MCF 10A (cell line): ENCODE measurements around the gene WASL. TPM values are rescaled to one million over a fixed set of nuclear protein-coding genes. Genes with fewer than 3 reads are reported as not detected.
"Not testable (repeated sequence)": the region's sequence is repeated elsewhere in the genome, so short reads cannot be mapped to it uniquely, and the experiment has no call there.

Experiments
- BruUV-seq: library from RNA; stranded (reverse); fragments of 400-500 nt; replicated peaks from 2 replicates; lab custom pipeline; 2021; lab: Mats Ljungman, UMichigan
- CTCF ChIA-PET: fragments of 300-600 bp; sonication (Branson Sonifier 250); formaldehyde crosslinking; extraction: SDS; loops from one replicate; lab custom pipeline; 2021; ENCODE audit warnings: antibody characterized with exemption, inconsistent platforms; lab: Yijun Ruan, JAX
- POLR2A ChIA-PET: fragments of 300-600, 350-650 bp; sonication (Branson Sonifier 250); formaldehyde crosslinking; extraction: SDS; loops from one replicate; lab custom pipeline; 2020; ENCODE audit warnings: antibody characterized with exemption, inconsistent platforms; lab: Yijun Ruan, JAX
- DNase-seq: peaks from one replicate; pipeline ENCODE4 v3.0.0-alpha.2; 2018; ENCODE audit not compliant: unreplicated experiment
- H3K27ac Mint-ChIP-seq: one replicate; pipeline ENCODE4 v1.8.0; 2022; ENCODE audit warnings: mild to moderate bottlenecking, low read depth, mixed read lengths; ENCODE audit not compliant: unreplicated experiment
- H3K27me3 Mint-ChIP-seq: one replicate; pipeline ENCODE4 v1.8.0; 2022; ENCODE audit warnings: mixed read lengths; ENCODE audit not compliant: insufficient read depth, unreplicated experiment
- H3K36me3 Mint-ChIP-seq: one replicate; pipeline ENCODE4 v1.8.0; 2022; ENCODE audit warnings: mild to moderate bottlenecking, moderate library complexity, mixed read lengths; ENCODE audit not compliant: insufficient read depth, unreplicated experiment
- H3K4me1 Mint-ChIP-seq: one replicate; pipeline ENCODE4 v1.8.0; 2022; ENCODE audit warnings: mixed read lengths; ENCODE audit not compliant: insufficient read depth, unreplicated experiment
- H3K4me3 Mint-ChIP-seq: one replicate; pipeline ENCODE4 v1.8.0; 2022; ENCODE audit warnings: mild to moderate bottlenecking, moderate library complexity, mixed read lengths; ENCODE audit not compliant: unreplicated experiment
- H3K9me3 Mint-ChIP-seq: one replicate; pipeline ENCODE4 v1.8.0; 2022; ENCODE audit warnings: mixed read lengths; ENCODE audit not compliant: unreplicated experiment
- CTCF ChIP-seq: fragments of 200-600 bp; IDR thresholded peaks from one replicate; pipeline ENCODE4 v1.8.0; 2022; ENCODE audit warnings: antibody characterized with exemption, mild to moderate bottlenecking; ENCODE audit not compliant: unreplicated experiment
- intact Hi-C: fragments of 100-400 bp; cut with micrococcal nuclease; formaldehyde crosslinking; loops from 2 replicates; pipeline ENCODE4 v1.14.1; 2022
- total RNA-seq: library from RNA; stranded (reverse); gene quantifications from 2 replicates; pipeline ENCODE4 v1.2.3, GENCODE V29; 2022

WASL gene
- total RNA-seq, 1 experiment from 2014 or later: 34.7 TPM

GRCh38 chr7:123738808-123739207, 10.0 kb downstream of the WASL start:
- H3K4me3 Mint-ChIP-seq: no peak overlapping the region
- CTCF ChIA-PET: interaction anchor here (0.5 to 0.6 kb wide), 2 partner anchors 158 to 841 kb away, joined by 3 to 4 read pairs; no protein-coding TSS in a partner anchor
- intact Hi-C loops: no loop called here
- H3K9me3 Mint-ChIP-seq: no peaks in the 10 kb centered on the region
- POLR2A ChIA-PET: interaction anchor here (0.5 to 2.9 kb wide), 3 partner anchors 11 to 36 kb away, joined by 3 to 22 read pairs (median 7); partner anchors contain the start of gene WASL
- DNase-seq: no peak
- peaks cover 14% of the 10 kb centered on the region for H3K4me1 Mint-ChIP-seq
- H3K27ac Mint-ChIP-seq: no peak overlapping the region
- H3K27me3 Mint-ChIP-seq: no peaks in the 10 kb centered on the region
- H3K36me3 Mint-ChIP-seq: peaks cover 6% of the 10 kb centered on the region
- no peak for TF ChIP-seq CTCF
- BruUV-seq: no TSS peak

DNA sequence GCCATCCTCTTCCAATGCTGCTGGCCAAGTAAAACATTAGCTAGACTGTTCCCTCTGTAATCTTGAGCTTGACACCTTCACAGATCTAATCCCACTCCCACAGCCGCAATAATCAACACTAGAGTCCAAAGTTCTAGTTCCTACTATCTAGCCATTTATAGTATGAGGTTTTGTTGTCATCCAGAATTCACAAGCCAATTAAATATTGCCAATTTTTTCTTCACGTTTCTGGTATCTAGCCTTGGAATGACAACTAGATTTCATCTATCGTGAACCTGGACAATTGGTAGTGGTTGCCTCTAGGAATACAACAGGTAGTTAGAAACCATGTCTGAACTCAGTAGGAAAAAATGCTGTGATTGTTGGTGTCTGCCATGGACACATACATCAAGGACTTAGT, 10.4 kb downstream of the WASL start:
- Mint-ChIP-seq H3K9me3 (no peaks in the 10 kb centered on the region), H3K27me3 (no peaks in the 10 kb centered on the region), H3K36me3 (peaks cover 6% of the 10 kb centered on the region), H3K27ac (no peak overlapping the region), H3K4me3 (no peak overlapping the region), H3K4me1 (peaks cover 10% of the 10 kb centered on the region)
- CTCF ChIA-PET: interaction anchor here (0.5 kb wide), 1 partner anchor 840 kb away, joined by 4 read pairs; no protein-coding TSS in a partner anchor
- no TSS peak for BruUV-seq
- no peak for DNase-seq
- TF ChIP-seq CTCF: no peak
- intact Hi-C loops: no loop called here
- POLR2A ChIA-PET: interaction anchor here (0.5 to 1.6 kb wide), 2 partner anchors 12 to 35 kb away, joined by 3 to 7 read pairs; no protein-coding TSS in a partner anchor

GRCh38 chr7:123737168-123737674, 11.6 kb downstream of the WASL start:
- H3K4me3 Mint-ChIP-seq, H3K27me3 Mint-ChIP-seq, DNase-seq, H3K4me1 Mint-ChIP-seq, intact Hi-C loops, H3K27ac Mint-ChIP-seq, BruUV-seq, H3K9me3 Mint-ChIP-seq, H3K36me3 Mint-ChIP-seq: not testable (repeated sequence)
- ChIA-PET CTCF (interaction anchor here (0.7 to 1.3 kb wide), 2 partner anchors 16 to 87 kb away, joined by 5 to 6 read pairs; no protein-coding TSS in a partner anchor), POLR2A (interaction anchor here (0.6 to 1.8 kb wide), 4 partner anchors 10 to 68 kb away, joined by 3 to 13 read pairs (median 4); partner anchors contain the start of gene WASL)

GRCh38 chr7:123735539-123735938, 13.3 kb downstream of the WASL start:
- H3K4me1 Mint-ChIP-seq: peaks cover 8% of the 10 kb centered on the region
- no peaks in the 10 kb centered on the region for H3K27me3 Mint-ChIP-seq
- ChIA-PET CTCF (interaction anchor here (0.6 to 1.0 kb wide), 5 partner anchors 10 to 422 kb away, joined by 3 to 7 read pairs (median 4); no protein-coding TSS in a partner anchor), POLR2A (interaction anchor here (1.0 to 4.2 kb wide), 2 partner anchors 13 to 34 kb away, joined by 5 to 28 read pairs; partner anchors contain the start of gene WASL)
- intact Hi-C loops: no loop called here
- no peak overlapping the region for H3K4me3 Mint-ChIP-seq
- no TSS peak for BruUV-seq
- no peaks in the 10 kb centered on the region for H3K9me3 Mint-ChIP-seq
- no peak for TF ChIP-seq CTCF
- H3K36me3 Mint-ChIP-seq: no peaks in the 10 kb centered on the region
- no peak for DNase-seq
- H3K27ac Mint-ChIP-seq: peak overlapping the region; percentile 55
